ENCODE measurements around the gene GSK3B.

DNA sequence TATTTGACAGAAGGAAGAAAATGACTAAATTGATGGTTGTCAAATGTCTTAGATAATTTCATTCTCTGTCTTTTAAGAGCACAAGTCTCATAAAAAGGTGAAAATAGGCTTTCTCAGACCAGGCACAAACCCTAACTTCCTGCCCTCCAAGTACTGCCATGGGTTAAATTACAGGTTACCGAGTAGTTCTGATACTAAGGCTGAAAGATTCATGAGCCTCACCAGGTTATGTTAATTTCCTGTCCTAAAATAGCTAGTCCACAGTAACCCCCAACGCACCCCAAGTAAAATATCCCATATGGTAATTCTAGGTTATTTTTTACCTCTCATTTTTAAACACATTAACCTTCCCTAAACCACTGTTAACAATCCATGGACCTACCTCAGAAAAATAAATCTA, 42.0 kb downstream of the GSK3B start:
- TF ChIP-seq, protein P1, sequence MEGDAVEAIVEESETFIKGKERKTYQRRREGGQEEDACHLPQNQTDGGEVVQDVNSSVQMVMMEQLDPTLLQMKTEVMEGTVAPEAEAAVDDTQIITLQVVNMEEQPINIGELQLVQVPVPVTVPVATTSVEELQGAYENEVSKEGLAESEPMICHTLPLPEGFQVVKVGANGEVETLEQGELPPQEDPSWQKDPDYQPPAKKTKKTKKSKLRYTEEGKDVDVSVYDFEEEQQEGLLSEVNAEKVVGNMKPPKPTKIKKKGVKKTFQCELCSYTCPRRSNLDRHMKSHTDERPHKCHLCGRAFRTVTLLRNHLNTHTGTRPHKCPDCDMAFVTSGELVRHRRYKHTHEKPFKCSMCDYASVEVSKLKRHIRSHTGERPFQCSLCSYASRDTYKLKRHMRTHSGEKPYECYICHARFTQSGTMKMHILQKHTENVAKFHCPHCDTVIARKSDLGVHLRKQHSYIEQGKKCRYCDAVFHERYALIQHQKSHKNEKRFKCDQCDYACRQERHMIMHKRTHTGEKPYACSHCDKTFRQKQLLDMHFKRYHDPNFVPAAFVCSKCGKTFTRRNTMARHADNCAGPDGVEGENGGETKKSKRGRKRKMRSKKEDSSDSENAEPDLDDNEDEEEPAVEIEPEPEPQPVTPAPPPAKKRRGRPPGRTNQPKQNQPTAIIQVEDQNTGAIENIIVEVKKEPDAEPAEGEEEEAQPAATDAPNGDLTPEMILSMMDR (IDR thresholded peaks at IDR 0.05): no peak
- TF ChIP-seq POLR2A (IDR thresholded peaks at IDR 0.05): no peak
